H9 (cell line): ENCODE data around the gene PLPP2. TPM values are rescaled to one million over a fixed set of nuclear protein-coding genes. Genes with fewer than 3 reads are reported as not detected.

Experiments used
- DNase-seq: peaks from one replicate; pipeline ENCODE4 v3.0.0-alpha.2; 2017
- H2AFZ ChIP-seq: one replicate; pipeline ENCODE4 v1.6.1; 2013; ENCODE audit warnings: mild to moderate bottlenecking, low read length, control low read depth, moderate library complexity
- H2AK5ac ChIP-seq: 2 replicates; pipeline ENCODE4 v1.6.1; 2013; ENCODE audit warnings: low read length, control low read depth, mixed read lengths; ENCODE audit not compliant: insufficient read length
- H2BK120ac ChIP-seq: one replicate; pipeline ENCODE4 v1.6.1; 2013; ENCODE audit warnings: low read depth, mild to moderate bottlenecking, low read length, control low read depth, inconsistent platforms; ENCODE audit not compliant: poor library complexity, severe bottlenecking
- H2BK12ac ChIP-seq: 2 replicates; pipeline ENCODE4 v1.6.1; 2013; ENCODE audit warnings: low read length, control low read depth, mixed read lengths, low read depth; ENCODE audit not compliant: insufficient read length
- H2BK15ac ChIP-seq: 2 replicates; pipeline ENCODE4 v1.6.1; 2013; ENCODE audit warnings: low read depth, low read length, control low read depth
- H2BK20ac ChIP-seq: one replicate; pipeline ENCODE4 v1.6.1; 2013; ENCODE audit warnings: low read depth, mild to moderate bottlenecking, low read length, control low read depth, inconsistent platforms; ENCODE audit not compliant: poor library complexity, severe bottlenecking
- H2BK5ac ChIP-seq: 2 replicates; pipeline ENCODE4 v1.6.1; 2013; ENCODE audit warnings: low read length, control low read depth, mixed read lengths; ENCODE audit not compliant: insufficient read length
- H3K14ac ChIP-seq: 2 replicates; pipeline ENCODE4 v1.6.1; 2013; ENCODE audit warnings: low read length, control low read depth; ENCODE audit not compliant: insufficient read depth
- H3K18ac ChIP-seq: 2 replicates; pipeline ENCODE4 v1.6.1; 2013; ENCODE audit warnings: low read depth, mild to moderate bottlenecking, mixed read lengths, low read length, control low read depth; ENCODE audit not compliant: insufficient read length
- H3K23ac ChIP-seq: 2 replicates; pipeline ENCODE4 v1.6.1; 2013; ENCODE audit warnings: low read length, control low read depth, mixed read lengths, low read depth; ENCODE audit not compliant: insufficient read length
- H3K23me2 ChIP-seq: 2 replicates; pipeline ENCODE4 v1.6.1; 2013; ENCODE audit warnings: low read depth, mild to moderate bottlenecking, mixed read lengths, low read length, control low read depth; ENCODE audit not compliant: insufficient read length, poor library complexity, severe bottlenecking
- H3K27ac ChIP-seq: 2 replicates; pipeline ENCODE4 v1.5.1; 2013; ENCODE audit warnings: low read length, control low read depth, mixed read lengths, low read depth; ENCODE audit not compliant: insufficient read length
- H3K27me3 ChIP-seq: 2 replicates; pipeline ENCODE4 v1.6.1; 2013; ENCODE audit warnings: low read length, control low read depth, inconsistent platforms; ENCODE audit not compliant: insufficient read depth
- H3K4ac ChIP-seq: 2 replicates; pipeline ENCODE4 v1.6.1; 2013; ENCODE audit warnings: low read depth, mild to moderate bottlenecking, control low read depth, inconsistent platforms, low read length, moderate library complexity
- H3K4me1 ChIP-seq: 2 replicates; pipeline ENCODE4 v1.6.1; 2013; ENCODE audit warnings: low read length, control low read depth, inconsistent platforms; ENCODE audit not compliant: insufficient read depth
- H3K4me2 ChIP-seq: 2 replicates; pipeline ENCODE4 v1.6.1; 2013; ENCODE audit warnings: low read length, control low read depth, mixed read lengths; ENCODE audit not compliant: insufficient read length, insufficient read depth
- H3K56ac ChIP-seq: 2 replicates; pipeline ENCODE4 v1.6.1; 2013; ENCODE audit warnings: low read depth, mild to moderate bottlenecking, mixed read lengths, low read length, control low read depth; ENCODE audit not compliant: insufficient read length
- H3K79me1 ChIP-seq: 2 replicates; pipeline ENCODE4 v1.6.1; 2013; ENCODE audit warnings: low read depth, mild to moderate bottlenecking, moderate library complexity, low read length, control low read depth, inconsistent platforms; ENCODE audit not compliant: insufficient read depth, poor library complexity, severe bottlenecking
- H3K79me2 ChIP-seq: 2 replicates; pipeline ENCODE4 v1.6.1; 2013; ENCODE audit warnings: low read length, control low read depth, inconsistent platforms; ENCODE audit not compliant: insufficient read depth
- H3K9ac ChIP-seq: 2 replicates; pipeline ENCODE4 v1.6.1; 2013; ENCODE audit warnings: low read length, control low read depth, mixed read lengths; ENCODE audit not compliant: insufficient read length; ENCODE audit errors: extremely low read depth
- H3K9me3 ChIP-seq: one replicate; pipeline ENCODE4 v1.6.1; 2013; ENCODE audit warnings: low read depth, low read length, inconsistent platforms; ENCODE audit not compliant: control insufficient read depth
- H3T11ph ChIP-seq: one replicate; pipeline ENCODE4 v1.6.1; 2013; ENCODE audit warnings: mild to moderate bottlenecking, low read length, control low read depth, inconsistent platforms
- H4K20me1 ChIP-seq: one replicate; pipeline ENCODE4 v1.6.1; 2013; ENCODE audit not compliant: control insufficient read depth, insufficient read length, insufficient read depth
- H4K5ac ChIP-seq: 2 replicates; pipeline ENCODE4 v1.6.1; 2013; ENCODE audit warnings: low read depth, mild to moderate bottlenecking, mixed read lengths, low read length, control low read depth; ENCODE audit not compliant: insufficient read length
- H4K8ac ChIP-seq: replicated peaks from 2 replicates; pipeline ENCODE4 v1.6.1; 2013; ENCODE audit warnings: low read length, control low read depth, mixed read lengths, low read depth; ENCODE audit not compliant: insufficient read length
- H4K91ac ChIP-seq: 2 replicates; pipeline ENCODE4 v1.6.1; 2013; ENCODE audit warnings: low read depth, mild to moderate bottlenecking, moderate library complexity, mixed read lengths, low read length, control low read depth; ENCODE audit not compliant: insufficient read length
- H3K27ac Mint-ChIP-seq, 3 experiments: 2 replicates in 2 of 3; 3 replicates in 1 of 3; pipeline ENCODE4 v1.8.0; 2020 to 2021; ENCODE audit warnings: mixed read lengths in 3 of 3, mild to moderate bottlenecking in 1 of 3, moderate library complexity in 1 of 3
- H3K27me3 Mint-ChIP-seq: 2 replicates; pipeline ENCODE4 v1.8.0; 2021; ENCODE audit warnings: low read depth, mild to moderate bottlenecking, moderate library complexity, mixed read lengths
- H3K36me3 Mint-ChIP-seq, 3 experiments: 2 replicates in 2 of 3; 3 replicates in 1 of 3; pipeline ENCODE4 v1.8.0; 2020 to 2021; ENCODE audit warnings: low read depth in 3 of 3, mixed read lengths in 3 of 3; ENCODE audit not compliant: insufficient read depth in 1 of 3
- H3K4me1 Mint-ChIP-seq, 2 experiments: 2 replicates each; pipeline ENCODE4 v1.8.0; 2020; ENCODE audit warnings: mixed read lengths in 2 of 2
- H3K4me3 Mint-ChIP-seq, 2 experiments: 2 replicates in 1 of 2; 3 replicates in 1 of 2; pipeline ENCODE4 v1.8.0; 2020 to 2021; ENCODE audit warnings: mild to moderate bottlenecking in 2 of 2, mixed read lengths in 2 of 2, moderate library complexity in 1 of 2
- H3K9me3 Mint-ChIP-seq, 2 experiments: 2 replicates in 1 of 2; 3 replicates in 1 of 2; pipeline ENCODE4 v1.8.0; 2020; ENCODE audit warnings: mild to moderate bottlenecking in 2 of 2, mixed read lengths in 2 of 2, moderate library complexity in 1 of 2
- CTCF ChIP-seq: fragments of 200-600 bp; sonication (generic); conservative IDR thresholded peaks from 3 replicates; pipeline ENCODE4 v1.8.0; 2021; ENCODE audit warnings: antibody characterized with exemption, mild to moderate bottlenecking
- WGBS: extraction: QIAGEN DNeasy Blood & Tissue Kit; methylation state at CpG from one replicate; pipeline ENCODE4 v1.1.7; 2013; ENCODE audit warnings: missing lambda C conversion rate, low lambda C conversion rate, mixed read lengths; ENCODE audit not compliant: insufficient read length; ENCODE audit errors: extremely low coverage; 5-methylcytosine and 5-hydroxymethylcytosine counted together
- total RNA-seq: library from RNA; stranded (reverse); gene quantifications from 2 replicates; pipeline ENCODE4 v1.2.1, GENCODE V29; 2021

Gene PLPP2
- total RNA-seq, 1 experiment from 2014 or later, result 143 TPM

DNA sequence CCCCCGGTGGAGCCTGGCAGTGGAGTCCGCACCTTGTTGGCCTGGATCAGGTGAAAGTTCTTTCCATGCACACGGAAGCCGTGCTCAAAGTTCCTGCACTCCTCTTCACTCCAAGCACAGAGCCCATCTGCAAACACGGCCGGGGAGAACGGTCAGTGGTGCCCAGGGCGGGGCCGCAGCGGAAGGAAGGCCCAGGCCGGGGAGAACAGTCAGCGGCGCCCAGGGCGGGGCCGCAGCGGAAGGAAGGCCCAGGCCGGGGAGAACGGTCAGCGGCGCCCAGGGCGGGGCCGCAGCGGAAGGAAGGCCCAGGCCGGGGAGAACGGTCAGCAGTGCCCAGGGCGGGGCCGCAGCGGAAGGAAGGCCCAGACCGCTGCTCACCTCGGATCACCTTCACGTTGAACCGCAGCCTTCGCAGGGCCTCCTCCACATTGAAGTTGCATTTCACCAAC lies 20.6 kb upstream of the PLPP2 start:
- no peak overlapping the region for H2BK12ac ChIP-seq
- no peak overlapping the region for H2AFZ ChIP-seq
- no peaks in the 10 kb centered on the region for H3K9me3 ChIP-seq
- DNase-seq, result no peak
- H3K4me2 ChIP-seq, result no peak overlapping the region
- no peak overlapping the region for H3K18ac ChIP-seq
- no peak overlapping the region for H2AK5ac ChIP-seq
- H3K23ac ChIP-seq, result no peak overlapping the region
- H4K91ac ChIP-seq, result no peak overlapping the region
- H3K27ac ChIP-seq, result no peak overlapping the region
- H3K27me3 Mint-ChIP-seq, result no peaks in the 10 kb centered on the region
- H3K23me2 ChIP-seq, result no peaks in the 10 kb centered on the region
- no peaks in the 10 kb centered on the region for H4K20me1 ChIP-seq
- no peak overlapping the region for H3K4ac ChIP-seq
- no peaks in the 10 kb centered on the region for H3K27me3 ChIP-seq
- no peak overlapping the region for H3K9ac ChIP-seq
- H3K9me3 Mint-ChIP-seq, result no peaks in the 10 kb centered on the region
- no peak overlapping the region for H2BK120ac ChIP-seq
- H4K5ac ChIP-seq, result no peak overlapping the region
- H3T11ph ChIP-seq, result no peak overlapping the region
- no peak overlapping the region for H4K8ac ChIP-seq
- H2BK5ac ChIP-seq, result no peak overlapping the region
- no peak overlapping the region for H3K56ac ChIP-seq
- no peaks in the 10 kb centered on the region for H3K79me1 ChIP-seq
- no peaks in the 10 kb centered on the region; the same call in 1 of the 2 replicates for H3K79me2 ChIP-seq
- no peak for TF ChIP-seq CTCF
- H3K4me3 Mint-ChIP-seq, result no peak overlapping the region
- no peaks in the 10 kb centered on the region for H3K4me1 Mint-ChIP-seq
- H3K14ac ChIP-seq, result no peak overlapping the region
- no CpG with 5 or more reads among the region's 33 CpGs for WGBS
- H2BK15ac ChIP-seq, result no peak overlapping the region
- H3K4me1 ChIP-seq, result no peaks in the 10 kb centered on the region
- no peak overlapping the region for H3K27ac Mint-ChIP-seq
- peaks cover 32 to 68% (median 64%) of the 10 kb centered on the region in 3 experiments for H3K36me3 Mint-ChIP-seq
- H2BK20ac ChIP-seq, result no peak overlapping the region
